ENCODE measurements around the gene OR10A7.
"Not testable (repeated sequence)": the region's sequence is repeated elsewhere in the genome, so short reads cannot be mapped to it uniquely, and the experiment has no call there.

Gene OR10A7

DNA sequence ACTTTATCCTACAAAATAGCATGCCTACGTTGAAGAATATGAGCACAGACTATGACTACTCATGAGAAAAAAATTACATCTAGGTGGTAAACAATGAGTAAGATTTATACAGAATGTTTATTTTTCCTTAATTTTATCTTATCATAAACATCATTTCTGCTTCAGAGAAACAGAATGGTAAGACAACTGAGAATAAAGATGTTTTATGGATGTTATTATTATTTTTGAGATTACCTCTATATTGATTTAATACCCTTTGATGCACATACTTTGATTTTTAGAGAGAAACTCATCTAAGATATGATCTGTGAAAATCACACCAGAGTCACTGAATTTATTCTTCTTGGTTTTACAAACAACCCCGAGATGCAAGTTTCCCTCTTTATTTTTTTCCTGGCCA, at the start of gene OR10A7:
OR10A7 (plus strand) TSS at position 301 of the 400 bp plus-strand sequence; CDS start at position 301, 0 bp downstream.
- DNase-seq (ENCODE audit: low read depth) = no peak

GRCh38 chr12:55171445-55171844, 49.4 kb upstream of the OR10A7 start:
- DNase-seq (ENCODE audit: low read depth) = no peak

DNA sequence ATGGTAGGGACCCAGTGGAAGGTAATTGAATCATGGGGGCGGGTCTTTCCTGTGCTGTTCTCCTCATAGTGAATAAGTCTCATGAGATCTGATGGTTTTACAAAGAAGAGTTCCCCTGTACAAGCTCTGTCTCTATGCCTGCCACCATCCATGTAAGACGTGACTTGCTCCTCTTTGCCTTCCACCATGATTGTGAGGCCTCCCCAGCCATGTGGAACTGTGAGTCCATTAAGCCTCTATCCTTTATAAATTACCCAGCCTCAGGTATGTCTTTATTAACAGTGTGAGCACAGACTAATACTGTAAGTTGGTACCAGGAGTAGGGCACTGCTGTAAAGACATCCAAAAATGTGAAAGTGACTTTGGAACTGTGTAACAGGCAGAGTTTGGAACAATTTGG, 49.0 kb upstream of the OR10A7 start:
- not testable (repeated sequence) for DNase-seq (ENCODE audit: low read depth)

DNA sequence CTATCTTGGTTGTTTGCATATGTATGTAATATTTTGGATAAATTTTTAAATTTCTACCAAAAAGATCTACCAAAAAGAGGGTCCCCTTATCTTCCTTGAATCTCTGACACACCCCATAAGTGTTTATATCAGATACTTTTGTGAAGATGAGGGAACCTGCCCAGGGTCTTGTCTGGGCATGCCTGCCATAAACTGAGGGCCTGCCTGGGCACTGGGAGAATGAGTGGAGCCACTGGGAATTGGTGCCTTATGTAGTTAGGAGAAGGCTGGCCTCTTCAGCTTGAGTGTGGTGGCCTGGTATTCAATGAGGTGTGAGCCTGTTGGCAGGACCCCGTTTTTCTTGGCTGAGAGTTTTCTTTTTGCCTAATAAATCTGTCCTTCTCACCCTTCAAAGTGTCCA, 48.1 kb upstream of the OR10A7 start:
- no peak for DNase-seq (ENCODE audit: low read depth)

GRCh38 chr12:55173456-55173855, 47.4 kb upstream of the OR10A7 start:
- no peak for DNase-seq (ENCODE audit: low read depth)

DNA sequence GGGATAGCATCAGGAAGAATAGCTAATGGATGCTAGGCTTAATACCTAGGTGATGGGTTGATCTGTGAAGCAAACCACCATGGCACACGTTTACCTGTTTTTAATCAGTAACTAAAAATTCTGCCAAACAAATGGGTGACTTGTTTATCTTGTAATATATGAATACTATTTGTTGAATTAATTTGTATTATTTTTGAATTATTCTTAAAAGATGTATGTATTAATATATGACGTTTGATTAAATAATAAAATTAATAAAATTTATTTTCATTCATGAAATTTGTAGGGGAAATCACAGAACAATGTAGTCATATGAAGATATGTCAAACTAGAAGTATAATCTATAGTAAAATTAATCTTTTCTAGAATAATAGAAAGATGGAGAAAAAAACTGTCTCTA, 32.3 kb upstream of the OR10A7 start:
- no peak for DNase-seq (ENCODE audit: low read depth)

DNA sequence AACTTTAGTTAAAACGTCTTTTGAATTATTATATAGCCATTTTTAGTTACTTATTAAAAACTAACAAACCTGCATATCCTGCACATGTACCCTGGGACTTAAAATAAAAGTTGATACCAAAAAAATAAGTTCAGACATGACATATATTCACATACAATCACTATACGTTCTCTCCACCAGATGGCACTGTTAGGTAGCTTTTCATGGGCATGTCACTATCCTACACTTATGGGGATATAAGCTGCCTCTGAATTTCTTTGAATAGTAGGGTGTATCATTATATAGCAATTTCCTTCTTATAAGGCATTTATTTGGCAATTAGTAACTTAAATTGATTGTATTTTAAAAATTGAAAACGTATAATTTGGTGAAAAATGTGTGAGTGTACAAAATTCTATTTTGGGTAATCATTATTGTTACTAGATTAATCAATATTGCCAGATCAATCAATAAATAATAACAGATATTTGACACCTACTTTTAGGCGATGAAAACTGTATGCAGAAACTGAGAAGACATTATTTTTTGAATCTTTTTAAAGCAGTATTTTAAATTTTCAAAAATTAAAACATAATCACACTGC, 31.8 kb upstream of the OR10A7 start:
- DNase-seq (ENCODE audit: low read depth) = no peak

GRCh38 chr12:55194382-55194781, 26.4 kb upstream of the OR10A7 start:
- DNase-seq (ENCODE audit: low read depth) = no peak

GRCh38 chr12:55226523-55226922, 5.7 kb downstream of the OR10A7 start:
- no peak for DNase-seq (ENCODE audit: low read depth)

GRCh38 chr12:55227643-55228042, 6.8 kb downstream of the OR10A7 start:
- no peak for DNase-seq (ENCODE audit: low read depth)

- DNase-seq (ENCODE audit: low read depth) = no peak
These were observed 23.5 kb downstream of the OR10A7 start, which contains the start of gene OR6C74 for GRCh38 chr12:55244309-55244708. TSS of gene OR6C74 (plus strand) at chr12:55244609. CDS start at chr12:55247288, 2,679 bp downstream.

DNA sequence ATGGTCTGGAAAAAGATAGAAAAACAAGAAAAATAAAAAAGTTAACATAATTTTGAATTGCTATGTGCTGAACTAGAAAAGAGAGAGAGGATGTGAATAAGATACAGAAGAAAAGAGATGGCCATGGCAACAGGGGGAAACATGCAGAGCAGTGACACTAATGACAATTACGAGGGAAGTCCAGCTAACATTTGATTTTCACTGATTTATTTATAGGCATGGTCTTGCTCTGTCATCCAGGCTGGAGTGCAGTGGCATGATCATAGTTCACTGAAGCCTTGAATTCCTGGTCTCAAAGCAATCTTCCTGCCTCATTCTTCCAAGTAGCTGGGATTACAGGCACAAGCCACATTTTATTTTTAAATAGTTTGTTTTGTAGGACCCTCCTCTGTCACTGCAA, 25.3 kb downstream of the OR10A7 start:
- DNase-seq (ENCODE audit: low read depth) = no peak

- no peak for DNase-seq (ENCODE audit: low read depth)
These were observed 30.1 kb downstream of the OR10A7 start for GRCh38 chr12:55250944-55251343.

DNA sequence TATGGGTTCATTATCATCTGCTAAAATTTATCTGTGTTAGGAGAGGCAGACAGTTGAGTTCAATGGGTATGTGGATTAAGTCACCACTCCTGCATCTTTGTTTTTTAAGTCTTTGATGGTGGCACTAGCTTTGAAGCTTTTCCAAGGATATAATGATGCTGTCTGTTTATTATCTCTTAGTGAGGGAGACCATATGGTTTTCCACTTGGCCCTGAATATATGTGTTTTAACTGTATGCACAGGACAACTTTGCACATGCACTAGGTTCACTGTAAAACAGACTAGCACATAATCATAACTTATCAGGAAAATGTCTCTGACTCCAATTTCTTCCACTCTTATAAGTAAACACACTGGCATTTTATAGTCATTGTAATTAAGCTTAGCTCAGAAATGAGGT, 32.5 kb downstream of the OR10A7 start:
- no peak for DNase-seq (ENCODE audit: low read depth)

DNA sequence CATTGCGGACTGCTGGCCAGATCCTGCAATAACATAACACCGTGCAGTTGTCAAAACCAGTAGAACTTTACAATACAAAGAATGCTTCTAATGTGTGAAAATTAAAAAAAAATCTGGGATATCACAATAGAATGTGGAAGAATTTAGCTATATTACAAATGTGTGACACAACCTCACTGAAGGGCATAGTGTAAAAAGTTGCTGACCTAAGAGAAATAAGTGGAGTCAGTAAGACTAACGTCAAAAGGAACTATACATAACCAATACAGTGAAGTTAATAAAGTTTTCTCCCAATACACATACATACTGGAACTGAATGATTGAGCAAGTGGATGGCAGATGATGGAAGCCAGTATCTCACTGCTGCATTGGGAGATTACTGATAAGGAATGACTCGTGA, 36.0 kb downstream of the OR10A7 start:
- no peak for DNase-seq (ENCODE audit: low read depth)

DNA sequence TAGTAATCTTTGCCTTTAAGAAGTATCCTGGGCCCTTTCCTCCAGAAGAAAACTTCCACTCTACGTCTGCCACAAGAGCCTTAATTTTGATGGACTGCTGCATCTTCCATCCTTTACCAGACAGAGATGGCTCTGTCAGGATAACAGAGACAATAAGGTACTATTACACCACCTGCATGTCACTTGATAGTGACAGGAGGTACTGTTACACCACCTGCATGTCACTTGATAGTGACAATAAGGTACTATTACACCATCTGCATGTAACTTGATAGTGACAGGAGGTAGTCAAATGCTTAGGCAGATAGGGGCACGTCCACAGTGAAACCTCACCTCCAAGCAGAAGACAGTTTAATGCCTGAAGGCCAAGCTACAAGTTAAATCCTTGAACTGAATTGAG, 37.5 kb downstream of the OR10A7 start:
- no peak for DNase-seq (ENCODE audit: low read depth)

Measured in activated T-helper 1 cell treated with Interleukin-2 at 50 U/mL for 16 hours (primary cell).